HG02798 (cell line): ENCODE measurements around the gene CCDC97.

ENCODE experiments used
- ATAC-seq: cut with Tn5 transposase; IDR thresholded peaks from one replicate; pipeline ENCODE4 v1.9.1; 2021; ENCODE audit warnings: mild to moderate bottlenecking; ENCODE audit not compliant: unreplicated experiment, poor library complexity

CCDC97 gene

GRCh38 chr19:41297628-41298347, 12.2 kb upstream of the CCDC97 start:
- peak; percentile 83 for ATAC-seq

- ATAC-seq = no peak
Measured at GRCh38 chr19:41298348-41298964, 11.5 kb upstream of the CCDC97 start.

GRCh38 chr19:41299046-41299754, 10.8 kb upstream of the CCDC97 start:
- ATAC-seq = no peak

GRCh38 chr19:41299755-41300089, 10.2 kb upstream of the CCDC97 start:
- ATAC-seq = no peak

GRCh38 chr19:41300555-41300954, 9.4 kb upstream of the CCDC97 start:
- ATAC-seq = no peak

- ATAC-seq = peak; percentile 47
Measured at GRCh38 chr19:41302624-41303351, 7.2 kb upstream of the CCDC97 start.

GRCh38 chr19:41303954-41304353, 6.0 kb upstream of the CCDC97 start:
- no peak for ATAC-seq

GRCh38 chr19:41304706-41305483, 5.1 kb upstream of the CCDC97 start:
- ATAC-seq = no peak

GRCh38 chr19:41305927-41306793, 3.8 kb upstream of the CCDC97 start:
- ATAC-seq = no peak

- no peak for ATAC-seq
Measured at GRCh38 chr19:41307090-41307875, 2.7 kb upstream of the CCDC97 start.

- ATAC-seq = no peak
Measured at GRCh38 chr19:41307954-41308449, 2.0 kb upstream of the CCDC97 start.

GRCh38 chr19:41308450-41309179, 1.4 kb upstream of the CCDC97 start:
- peak; percentile 41 for ATAC-seq

- peak; percentile 2 for ATAC-seq
Measured at GRCh38 chr19:41309180-41310032, 566 bp upstream of the CCDC97 start.

GRCh38 chr19:41311072-41311471, 1.1 kb downstream of the CCDC97 start:
- ATAC-seq = no peak

- ATAC-seq = no peak
Measured at GRCh38 chr19:41311613-41312012, 1.6 kb downstream of the CCDC97 start.

GRCh38 chr19:41316306-41316920, 6.4 kb downstream of the CCDC97 start:
- no peak for ATAC-seq
